CD4-positive, alpha-beta T cell treated with Interleukin-15 for 1 hour (primary cell): Measurements from ENCODE around the gene RAB8B.

Source experiments
- DNase-seq: peaks from one replicate; pipeline ENCODE4 v3.0.0-alpha.2; 2020

The RAB8B gene

GRCh38 chr15:63277038-63277892, 87.9 kb downstream of the RAB8B start, which contains the start of gene APH1B:
Gene APH1B (plus strand): TSS chr15:63277605. CDS start chr15:63277624, 19 bp downstream.
- peak; percentile 85 for DNase-seq

- no peak for DNase-seq
Observed at GRCh38 chr15:63277893-63278456, 88.6 kb downstream of the RAB8B start.

- DNase-seq, result peak; percentile 62
Observed at GRCh38 chr15:63283126-63283525, 93.7 kb downstream of the RAB8B start.

GRCh38 chr15:63284335-63284734, 94.9 kb downstream of the RAB8B start:
- DNase-seq, result no peak

- DNase-seq, result no peak
Observed at GRCh38 chr15:63287109-63287508, 97.7 kb downstream of the RAB8B start.

- no peak for DNase-seq
Observed at GRCh38 chr15:63288342-63288741, 98.9 kb downstream of the RAB8B start.

- no peak for DNase-seq
Observed at GRCh38 chr15:63288778-63289378, 99.5 kb downstream of the RAB8B start.

GRCh38 chr15:63291507-63291906, 102.1 kb downstream of the RAB8B start:
- DNase-seq, result no peak

- DNase-seq, result no peak
Observed at GRCh38 chr15:63292241-63292640, 102.8 kb downstream of the RAB8B start.

GRCh38 chr15:63292771-63293170, 103.4 kb downstream of the RAB8B start:
- no peak for DNase-seq

GRCh38 chr15:63294359-63294758, 105.0 kb downstream of the RAB8B start:
- DNase-seq, result no peak

- no peak for DNase-seq
Observed at GRCh38 chr15:63295341-63295740, 105.9 kb downstream of the RAB8B start.

- no peak for DNase-seq
Observed at GRCh38 chr15:63296195-63296594, 106.8 kb downstream of the RAB8B start.

- DNase-seq, result no peak
Observed at GRCh38 chr15:63299943-63300575, 110.7 kb downstream of the RAB8B start.

GRCh38 chr15:63301088-63301487, 111.7 kb downstream of the RAB8B start:
- no peak for DNase-seq

- no peak for DNase-seq
Observed at GRCh38 chr15:63305260-63305659, 115.9 kb downstream of the RAB8B start.

GRCh38 chr15:63306492-63307073, 117.2 kb downstream of the RAB8B start:
- no peak for DNase-seq

GRCh38 chr15:63308491-63308890, 119.1 kb downstream of the RAB8B start:
- no peak for DNase-seq

GRCh38 chr15:63308947-63309346, 119.5 kb downstream of the RAB8B start:
- DNase-seq, result no peak

- DNase-seq, result no peak
Observed at GRCh38 chr15:63310646-63311045, 121.2 kb downstream of the RAB8B start.

- no peak for DNase-seq
Observed at GRCh38 chr15:63312286-63312685, 122.9 kb downstream of the RAB8B start.

GRCh38 chr15:63313825-63314224, 124.4 kb downstream of the RAB8B start:
- DNase-seq, result no peak

GRCh38 chr15:63314409-63314808, 125.0 kb downstream of the RAB8B start:
- DNase-seq, result no peak
